Kasumi-1 (cell line): ENCODE results near the gene EMILIN1.
"Not testable (repeated sequence)": the region's sequence is repeated elsewhere in the genome, so short reads cannot be mapped to it uniquely, and the experiment has no call there.

Experiments
- DNase-seq, 2 experiments: peaks; one replicate each; lab custom pipeline; 2025; lab: John Stamatoyannopoulos, UW

Gene EMILIN1

DNA sequence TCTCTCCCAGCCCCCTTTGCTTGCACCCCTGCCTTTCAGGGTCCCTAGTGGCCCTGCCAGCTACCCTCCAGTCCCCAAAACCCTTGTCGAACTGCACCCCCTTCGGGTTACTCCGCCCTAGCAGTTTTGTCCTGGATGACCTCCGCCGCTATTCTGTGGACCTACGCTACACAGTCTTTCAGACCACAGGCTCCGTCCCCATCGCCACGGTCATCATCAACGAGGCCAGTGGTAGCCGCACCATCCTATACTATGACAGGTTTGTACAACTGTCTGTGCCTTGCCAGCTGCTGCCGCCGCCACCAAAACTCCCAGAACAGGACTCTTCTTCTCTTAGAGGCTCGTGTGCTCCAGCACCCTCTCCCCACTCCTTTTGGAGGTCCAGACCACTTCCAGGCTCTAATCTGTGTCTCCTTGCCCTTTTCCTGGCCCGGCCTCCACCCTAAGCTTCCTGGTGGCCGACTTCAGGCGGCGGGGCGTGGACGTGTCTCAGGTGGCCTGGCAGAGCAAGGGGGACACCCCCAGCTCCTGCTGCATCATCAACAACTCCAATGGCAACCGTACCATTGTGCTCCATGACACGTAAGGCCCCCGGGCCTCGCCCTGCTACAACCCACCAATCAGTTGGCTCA, 16.1 kb downstream of the EMILIN1 start:
- DNase-seq = no peak

- DNase-seq = no peak
These were observed 17.0 kb downstream of the EMILIN1 start for GRCh38 chr2:27095427-27095744.

- DNase-seq = peak; percentile 57 to 73
These were observed 17.6 kb downstream of the EMILIN1 start for GRCh38 chr2:27095745-27096651.

- no peak for DNase-seq
These were observed 18.4 kb downstream of the EMILIN1 start for GRCh38 chr2:27096748-27097297.

DNA sequence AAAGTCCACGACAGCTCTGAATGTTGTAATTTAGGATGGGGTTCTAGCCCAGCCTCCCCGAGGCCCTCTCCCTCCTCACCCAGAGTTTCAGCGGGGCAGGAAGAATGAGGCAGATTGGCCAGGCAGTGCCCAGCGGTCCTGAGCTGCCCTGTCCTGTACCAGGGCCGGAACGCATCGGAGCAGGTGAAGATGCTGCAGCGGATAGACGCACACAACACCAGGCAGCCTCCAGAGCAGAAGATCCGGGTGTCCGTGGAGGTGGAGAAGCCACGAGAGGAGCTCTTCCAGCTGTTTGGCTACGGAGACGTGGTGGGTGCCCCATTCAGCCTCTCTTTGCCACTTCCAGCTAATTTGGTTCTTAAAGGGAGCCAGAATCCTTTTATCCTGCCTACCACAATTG, 18.9 kb downstream of the EMILIN1 start:
- DNase-seq = no peak

DNA sequence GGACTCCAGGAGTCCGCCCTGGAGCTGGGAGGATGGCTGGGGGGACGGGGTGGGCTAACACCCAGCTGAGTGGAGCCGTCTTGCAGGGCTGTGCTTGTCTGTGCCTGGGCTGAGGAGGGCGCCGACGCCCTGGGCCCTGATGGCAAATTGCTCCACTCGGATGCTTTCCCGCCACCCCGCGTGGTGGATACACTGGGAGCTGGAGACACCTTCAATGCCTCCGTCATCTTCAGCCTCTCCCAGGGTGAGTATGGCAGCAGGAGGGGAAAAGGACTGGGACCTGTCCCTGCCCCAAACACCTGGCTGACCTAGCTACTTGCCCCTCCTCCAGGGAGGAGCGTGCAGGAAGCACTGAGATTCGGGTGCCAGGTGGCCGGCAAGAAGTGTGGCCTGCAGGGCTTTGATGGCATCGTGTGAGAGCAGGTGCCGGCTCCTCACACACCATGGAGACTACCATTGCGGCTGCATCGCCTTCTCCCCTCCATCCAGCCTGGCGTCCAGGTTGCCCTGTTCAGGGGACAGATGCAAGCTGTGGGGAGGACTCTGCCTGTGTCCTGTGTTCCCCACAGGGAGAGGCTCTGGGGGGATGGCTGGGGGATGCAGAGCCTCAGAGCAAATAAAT, 21.0 kb downstream of the EMILIN1 start:
- DNase-seq = no peak

GRCh38 chr2:27100036-27100435, 21.6 kb downstream of the EMILIN1 start:
- no peak for DNase-seq

- no peak for DNase-seq
These were observed 23.9 kb downstream of the EMILIN1 start for GRCh38 chr2:27102329-27102728.

DNA sequence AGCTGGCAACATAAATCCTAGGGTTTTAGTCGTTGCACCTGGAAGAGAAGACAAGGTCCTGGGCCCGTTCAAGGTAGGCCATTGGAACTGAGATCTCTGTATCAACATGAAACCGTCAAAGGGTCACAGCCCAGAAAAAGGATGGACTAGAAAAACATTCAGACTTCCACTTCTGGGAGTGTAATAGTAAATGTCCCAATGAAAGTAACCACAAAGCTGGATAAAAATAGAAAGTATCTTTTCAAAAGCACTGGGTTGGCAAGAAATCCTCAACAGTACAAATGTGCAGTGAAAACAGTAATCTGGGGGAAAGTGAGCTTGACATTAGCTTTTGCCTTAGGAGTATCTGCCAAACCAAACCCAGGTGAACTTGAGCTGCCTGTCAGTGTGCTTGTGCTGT, 27.6 kb downstream of the EMILIN1 start:
- no peak for DNase-seq

- DNase-seq = no peak
These were observed 29.8 kb downstream of the EMILIN1 start for GRCh38 chr2:27108221-27108620.

GRCh38 chr2:27109083-27109482, 30.7 kb downstream of the EMILIN1 start:
- no peak for DNase-seq

DNA sequence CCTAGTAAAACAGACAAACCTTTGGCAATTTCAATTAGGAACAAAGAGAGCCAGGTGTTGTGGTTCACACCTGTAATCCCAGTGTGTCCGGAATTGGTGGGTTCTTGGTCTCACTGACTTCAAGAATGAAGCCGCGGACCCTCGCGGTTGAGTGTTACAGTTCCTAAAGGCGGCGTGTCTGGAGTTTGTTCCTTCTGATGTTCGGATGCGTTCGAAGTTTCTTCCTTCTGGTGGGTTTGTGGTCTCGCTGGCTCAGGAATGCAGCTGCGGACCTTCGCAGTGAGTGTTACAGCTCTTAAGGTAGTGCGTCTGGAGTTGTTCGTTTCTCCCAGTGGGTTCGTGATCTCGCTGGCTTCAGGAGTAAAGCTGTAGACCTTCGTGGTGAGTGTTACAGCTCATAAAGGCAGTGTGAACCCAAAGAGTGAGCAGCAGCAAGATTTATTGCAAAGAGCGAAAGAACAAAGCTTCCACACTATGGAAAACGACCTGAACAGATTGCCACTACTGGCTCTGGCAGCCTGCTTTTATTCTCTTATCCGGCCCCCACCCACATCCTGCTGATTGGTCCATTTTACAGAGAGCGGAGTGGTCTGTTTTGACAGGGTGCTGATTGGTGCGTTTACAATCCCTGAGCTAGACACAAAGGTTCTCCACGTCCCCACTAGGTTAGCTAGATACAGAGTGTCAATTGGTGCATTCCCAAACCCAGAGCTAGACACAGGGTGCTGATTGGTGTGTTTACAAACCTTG, 32.4 kb downstream of the EMILIN1 start:
- DNase-seq = not testable (repeated sequence)

GRCh38 chr2:27111392-27112078, 33.1 kb downstream of the EMILIN1 start:
- not testable (repeated sequence) for DNase-seq

GRCh38 chr2:27115519-27115918, 37.1 kb downstream of the EMILIN1 start:
- DNase-seq = no peak

- DNase-seq = no peak
These were observed 39.6 kb downstream of the EMILIN1 start for GRCh38 chr2:27117995-27118524.

DNA sequence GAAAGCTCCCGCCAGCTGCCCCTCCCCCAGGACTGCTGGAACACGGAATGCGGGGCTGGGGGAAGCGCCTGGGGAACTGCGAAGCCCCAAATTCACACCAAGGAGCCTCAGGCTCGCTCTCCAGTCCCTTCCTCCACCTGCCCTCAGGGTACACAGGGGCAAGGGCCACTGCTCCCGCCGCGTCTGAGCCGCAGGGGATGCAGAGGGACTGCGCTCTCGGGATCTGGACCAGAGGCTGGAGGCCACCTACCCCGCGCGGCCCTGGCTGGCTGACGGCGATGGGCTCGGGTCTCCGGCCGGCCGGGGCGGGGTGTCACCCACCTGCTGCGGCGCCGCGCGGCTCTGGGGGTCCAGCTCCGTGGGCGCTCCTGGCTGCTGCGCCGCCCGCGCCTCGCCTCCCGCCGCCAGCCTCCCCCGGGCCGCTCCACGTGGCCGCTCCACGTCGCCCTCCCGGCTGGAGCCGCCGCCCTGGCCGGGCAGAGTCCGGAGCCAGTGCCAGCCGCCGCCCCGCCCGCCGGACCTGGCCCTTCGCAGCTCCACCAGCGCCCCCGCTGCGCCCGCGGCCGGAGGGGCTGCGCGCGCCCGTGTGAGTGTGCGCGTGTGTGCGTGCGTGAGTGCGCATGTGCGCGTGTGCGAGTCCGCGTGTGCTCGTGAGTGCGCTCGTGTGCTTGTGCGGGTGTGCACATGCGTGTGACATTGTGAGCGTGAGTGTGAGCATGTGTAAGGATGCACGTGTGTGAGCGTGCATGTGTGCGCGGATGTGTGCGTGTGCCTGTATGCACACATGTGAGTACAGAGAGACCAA, 40.3 kb downstream of the EMILIN1 start, which contains the start of gene CGREF1:
Gene CGREF1, minus strand, starts transcription at position 604 of the 805 bp plus-strand sequence. CDS start 14,762 bp downstream, outside the sequence.
- DNase-seq = peak in 1 of 2 experiments; percentile 46

DNA sequence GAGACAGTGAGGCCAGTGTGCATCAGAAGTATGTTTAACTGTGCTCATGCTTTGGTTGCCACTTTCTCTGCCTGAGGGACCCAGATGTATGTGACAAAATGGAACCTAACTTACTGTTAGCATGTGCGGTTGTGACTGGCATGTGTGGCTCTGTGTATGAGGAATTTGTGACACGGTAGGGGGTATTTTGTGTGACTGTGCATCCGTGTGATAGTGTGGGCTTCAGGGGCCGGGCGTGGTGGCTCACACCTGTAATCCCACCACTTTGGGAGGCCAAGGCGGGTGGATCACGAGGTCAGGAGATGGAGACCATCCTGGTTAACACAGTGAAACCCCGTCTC, 40.9 kb downstream of the EMILIN1 start:
- DNase-seq = peak in 1 of 2 experiments; percentile 46

- DNase-seq = no peak
These were observed 43.5 kb downstream of the EMILIN1 start for GRCh38 chr2:27121906-27122305.

- no peak for DNase-seq
These were observed 44.4 kb downstream of the EMILIN1 start for GRCh38 chr2:27122791-27123190.
